Measurements from ENCODE around the gene UBN2. TPM values are rescaled to one million over a fixed set of nuclear protein-coding genes. Genes with fewer than 3 reads are reported as not detected.

Gene UBN2
- total RNA-seq, 5 donors from 2014 or later (not counting 1 experiment from before 2014, with no cell fraction given) = 16.1 to 21.7 (median 17.7) TPM

GRCh38 chr7:139294951-139295575 lies 64.0 kb downstream of the UBN2 start:
- Mint-ChIP-seq H3K27ac (no peak overlapping the region), H3K4me1 (no peaks in the 10 kb centered on the region), H3K36me3 (peaks cover 46% of the 10 kb centered on the region), H3K4me3 (no peak overlapping the region), H3K27me3 (no peaks in the 10 kb centered on the region), H3K9me3 (no peaks in the 10 kb centered on the region)
- no peaks in the 10 kb centered on the region for H3K9me3 ChIP-seq
- ChIA-PET POLR2A (interaction anchor here (0.7 to 1.0 kb wide), 3 partner anchors 16 to 116 kb away, joined by 3 to 6 read pairs (median 4); no protein-coding TSS in a partner anchor), CTCF (no interaction called here)
- H3K27me3 ChIP-seq (replicated peaks in 1 of 2; ENCODE audit: control insufficient read depth in 2 of 2, extremely low read depth in 1 of 2, insufficient read depth in 2 of 2, low read length in 1 of 2) = no peaks in the 10 kb centered on the region
- ATAC-seq (replicated peaks in 1 of 4) (no peak), DNase-seq (no peak)
- no peak overlapping the region for H3K4me3 ChIP-seq (ENCODE audit: control insufficient read depth in 1 of 2, extremely low read depth in 1 of 2, low read length in 1 of 2)
- H3K4me1 ChIP-seq (ENCODE audit: control insufficient read depth in 1 of 2, extremely low read depth in 1 of 2, insufficient read depth in 2 of 2, low read length in 2 of 2) = no peaks in the 10 kb centered on the region
- 82% methylated on average over 3 of the region's 6 CpGs for WGBS (ENCODE audit: insufficient coverage)
- H3K27ac ChIP-seq (ENCODE audit: low read length) = no peak overlapping the region
- H3K36me3 ChIP-seq (ENCODE audit: control insufficient read depth in 2 of 2, extremely low read depth in 1 of 2, insufficient read depth in 1 of 2, low read length in 1 of 2) = peaks cover 0 to 27% of the 10 kb centered on the region in 2 donors

DNA sequence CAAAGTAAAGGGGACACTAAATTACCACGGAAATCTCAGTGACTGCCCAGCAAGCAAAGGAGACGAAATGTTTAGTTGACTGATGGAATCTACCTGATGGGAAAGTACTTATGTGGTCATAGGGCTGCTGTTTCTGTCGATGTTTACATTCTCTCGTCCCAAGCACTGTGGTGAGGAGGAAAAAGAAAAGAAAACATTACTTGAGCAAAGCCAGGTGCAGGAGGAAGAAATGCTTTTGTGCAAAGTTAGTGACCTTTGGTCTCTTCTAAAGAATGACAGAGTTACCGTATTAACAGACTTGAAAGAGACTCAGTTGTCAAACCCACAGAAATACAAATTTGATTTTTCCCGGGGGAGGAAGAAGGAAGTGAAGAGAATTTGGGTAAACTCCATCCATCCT lies 66.8 kb downstream of the UBN2 start:
- Mint-ChIP-seq H3K27ac (no peak overlapping the region), H3K36me3 (peaks cover 56% of the 10 kb centered on the region), H3K4me1 (no peaks in the 10 kb centered on the region), H3K27me3 (no peaks in the 10 kb centered on the region), H3K4me3 (no peak overlapping the region), H3K9me3 (no peaks in the 10 kb centered on the region)
- DNase-seq = no peak
- WGBS (ENCODE audit: insufficient coverage) = 91% methylated on average over 4 of the region's 6 CpGs
- H3K27me3 ChIP-seq (replicated peaks in 1 of 2; ENCODE audit: control insufficient read depth in 2 of 2, extremely low read depth in 1 of 2, insufficient read depth in 2 of 2, low read length in 1 of 2) = no peaks in the 10 kb centered on the region
- no peak overlapping the region for H3K27ac ChIP-seq (ENCODE audit: low read length)
- no peak overlapping the region for H3K4me3 ChIP-seq (ENCODE audit: control insufficient read depth in 1 of 2, extremely low read depth in 1 of 2, low read length in 1 of 2)
- ChIA-PET CTCF (no interaction called here), POLR2A (no interaction called here)
- H3K36me3 ChIP-seq (ENCODE audit: control insufficient read depth in 2 of 2, extremely low read depth in 1 of 2, insufficient read depth in 1 of 2, low read length in 1 of 2) = peaks cover 3 to 29% of the 10 kb centered on the region in 2 donors
- H3K4me1 ChIP-seq (ENCODE audit: control insufficient read depth in 1 of 2, extremely low read depth in 1 of 2, insufficient read depth in 2 of 2, low read length in 2 of 2) = no peaks in the 10 kb centered on the region
- H3K9me3 ChIP-seq = no peaks in the 10 kb centered on the region
- no peak for ATAC-seq (replicated peaks in 1 of 4)

DNA sequence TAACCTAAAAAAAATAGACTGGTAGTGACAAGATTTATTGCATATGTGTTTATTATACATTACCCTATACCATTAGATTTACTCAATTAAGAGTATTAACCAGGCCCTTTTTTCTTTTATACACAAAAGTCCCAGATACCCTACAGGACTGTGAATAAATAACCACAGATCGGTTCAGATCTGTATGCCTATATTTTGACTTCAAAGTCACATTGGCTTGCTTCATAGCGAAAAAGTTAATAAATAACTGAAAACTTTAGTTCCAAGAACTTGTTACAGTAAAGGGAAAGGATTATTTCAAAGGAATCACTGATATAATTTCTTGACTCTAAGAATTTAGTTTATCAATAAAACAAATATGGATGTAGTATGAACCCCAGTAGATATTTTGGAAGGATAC lies 68.3 kb downstream of the UBN2 start:
- H3K4me1 ChIP-seq (ENCODE audit: control insufficient read depth in 1 of 2, extremely low read depth in 1 of 2, insufficient read depth in 2 of 2, low read length in 2 of 2) = no peaks in the 10 kb centered on the region
- peaks cover 3 to 26% of the 10 kb centered on the region in 2 donors for H3K36me3 ChIP-seq (ENCODE audit: control insufficient read depth in 2 of 2, extremely low read depth in 1 of 2, insufficient read depth in 1 of 2, low read length in 1 of 2)
- WGBS (ENCODE audit: insufficient coverage) = no CpG with 5 or more reads among the region's 2 CpGs
- H3K27me3 Mint-ChIP-seq = no peaks in the 10 kb centered on the region
- ChIA-PET CTCF (no interaction called here), POLR2A (no interaction called here)
- H3K9me3 Mint-ChIP-seq = no peaks in the 10 kb centered on the region
- H3K4me3 ChIP-seq (ENCODE audit: control insufficient read depth in 1 of 2, extremely low read depth in 1 of 2, low read length in 1 of 2) = no peak overlapping the region
- no peak for DNase-seq
- H3K36me3 Mint-ChIP-seq = peaks cover 55% of the 10 kb centered on the region
- H3K4me3 Mint-ChIP-seq = no peak overlapping the region
- no peak for ATAC-seq (replicated peaks in 1 of 4)
- H3K27ac Mint-ChIP-seq = no peak overlapping the region
- no peaks in the 10 kb centered on the region for H3K4me1 Mint-ChIP-seq
- no peaks in the 10 kb centered on the region for H3K9me3 ChIP-seq
- no peaks in the 10 kb centered on the region for H3K27me3 ChIP-seq (replicated peaks in 1 of 2; ENCODE audit: control insufficient read depth in 2 of 2, extremely low read depth in 1 of 2, insufficient read depth in 2 of 2, low read length in 1 of 2)
- H3K27ac ChIP-seq (ENCODE audit: low read length) = no peak overlapping the region

GRCh38 chr7:139300390-139300789 lies 69.4 kb downstream of the UBN2 start:
- Histone ChIP-seq H3K4me1 (ENCODE audit: control insufficient read depth in 1 of 2, extremely low read depth in 1 of 2, insufficient read depth in 2 of 2, low read length in 2 of 2) (no peaks in the 10 kb centered on the region), H3K27me3 (replicated peaks in 1 of 2; ENCODE audit: control insufficient read depth in 2 of 2, extremely low read depth in 1 of 2, insufficient read depth in 2 of 2, low read length in 1 of 2) (no peaks in the 10 kb centered on the region), H3K27ac (ENCODE audit: low read length) (no peak overlapping the region), H3K36me3 (ENCODE audit: control insufficient read depth in 2 of 2, extremely low read depth in 1 of 2, insufficient read depth in 1 of 2, low read length in 1 of 2) (peaks cover 3 to 31% of the 10 kb centered on the region in 2 donors), H3K4me3 (ENCODE audit: control insufficient read depth in 1 of 2, extremely low read depth in 1 of 2, low read length in 1 of 2) (no peak overlapping the region), H3K9me3 (no peaks in the 10 kb centered on the region)
- no peaks in the 10 kb centered on the region for H3K9me3 Mint-ChIP-seq
- H3K4me3 Mint-ChIP-seq = no peak overlapping the region
- ATAC-seq (replicated peaks in 1 of 4) (no peak), DNase-seq (no peak)
- ChIA-PET POLR2A (no interaction called here), CTCF (interaction anchor here in 1 of 2 donors (0.6 kb wide), 1 partner anchor 346 kb away, joined by 3 read pairs; no protein-coding TSS in a partner anchor)
- H3K27ac Mint-ChIP-seq = no peak overlapping the region
- H3K36me3 Mint-ChIP-seq = peaks cover 48% of the 10 kb centered on the region
- no CpG with 5 or more reads among the region's 2 CpGs for WGBS (ENCODE audit: insufficient coverage)
- H3K27me3 Mint-ChIP-seq = no peaks in the 10 kb centered on the region
- no peaks in the 10 kb centered on the region for H3K4me1 Mint-ChIP-seq

GRCh38 chr7:139304517-139304916 lies 73.5 kb downstream of the UBN2 start:
- Histone ChIP-seq H3K36me3 (ENCODE audit: control insufficient read depth in 2 of 2, extremely low read depth in 1 of 2, insufficient read depth in 1 of 2, low read length in 1 of 2) (peaks cover 3 to 9% of the 10 kb centered on the region in 2 donors), H3K27ac (ENCODE audit: low read length) (no peak overlapping the region), H3K27me3 (replicated peaks in 1 of 2; ENCODE audit: control insufficient read depth in 2 of 2, extremely low read depth in 1 of 2, insufficient read depth in 2 of 2, low read length in 1 of 2) (no peaks in the 10 kb centered on the region), H3K9me3 (no peaks in the 10 kb centered on the region), H3K4me1 (ENCODE audit: control insufficient read depth in 1 of 2, extremely low read depth in 1 of 2, insufficient read depth in 2 of 2, low read length in 2 of 2) (no peaks in the 10 kb centered on the region), H3K4me3 (ENCODE audit: control insufficient read depth in 1 of 2, extremely low read depth in 1 of 2, low read length in 1 of 2) (no peak overlapping the region)
- ChIA-PET CTCF (no interaction called here), POLR2A (no interaction called here)
- no peak overlapping the region for H3K4me3 Mint-ChIP-seq
- DNase-seq (no peak), ATAC-seq (replicated peaks in 1 of 4) (no peak)
- H3K36me3 Mint-ChIP-seq = peaks cover 43% of the 10 kb centered on the region
- H3K9me3 Mint-ChIP-seq = no peaks in the 10 kb centered on the region
- H3K27me3 Mint-ChIP-seq = no peaks in the 10 kb centered on the region
- 100% methylated on average over 1 of the region's 1 CpG for WGBS (ENCODE audit: insufficient coverage)
- H3K27ac Mint-ChIP-seq = no peak overlapping the region
- H3K4me1 Mint-ChIP-seq = no peaks in the 10 kb centered on the region

DNA sequence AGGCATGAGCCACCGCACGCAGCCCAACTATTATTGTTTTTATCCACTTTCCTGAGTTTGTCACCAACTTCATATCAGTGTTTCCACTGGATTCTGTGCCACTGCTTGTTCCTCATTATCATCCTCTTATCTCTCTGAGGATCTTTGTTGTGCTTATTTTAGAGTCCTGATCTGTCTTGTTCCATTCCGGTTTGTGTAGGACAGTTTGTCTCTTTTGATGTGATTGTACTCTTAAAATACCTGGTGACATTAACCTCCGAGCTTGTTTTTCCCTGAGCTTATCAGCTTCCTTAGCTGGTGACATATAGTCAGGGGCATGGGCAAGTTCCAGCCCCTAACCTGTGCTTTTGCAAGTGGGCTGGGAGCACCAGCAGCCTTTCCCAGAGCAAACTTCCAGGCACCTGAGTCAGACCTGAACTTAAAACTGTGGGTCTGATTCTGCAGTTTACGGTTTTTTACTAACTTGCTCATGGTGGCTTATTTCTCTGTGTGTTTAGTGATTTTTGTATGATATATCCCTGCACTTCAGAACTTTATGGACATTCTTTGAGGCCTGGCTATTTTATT lies 87.0 kb downstream of the UBN2 start:
- H3K4me1 ChIP-seq (ENCODE audit: control insufficient read depth in 1 of 2, extremely low read depth in 1 of 2, insufficient read depth in 2 of 2, low read length in 2 of 2) = no peaks in the 10 kb centered on the region
- Mint-ChIP-seq H3K4me3 (no peak overlapping the region), H3K9me3 (no peaks in the 10 kb centered on the region), H3K4me1 (no peaks in the 10 kb centered on the region), H3K36me3 (no peaks in the 10 kb centered on the region), H3K27me3 (no peaks in the 10 kb centered on the region), H3K27ac (no peak overlapping the region)
- CTCF ChIA-PET = no interaction called here
- no peak for DNase-seq
- H3K36me3 ChIP-seq (ENCODE audit: control insufficient read depth in 2 of 2, extremely low read depth in 1 of 2, insufficient read depth in 1 of 2, low read length in 1 of 2) = no peaks in the 10 kb centered on the region
- 100% methylated on average over 2 of the region's 5 CpGs for WGBS (ENCODE audit: insufficient coverage)
- POLR2A ChIA-PET = no interaction called here
- H3K4me3 ChIP-seq (ENCODE audit: control insufficient read depth in 1 of 2, extremely low read depth in 1 of 2, low read length in 1 of 2) = no peak overlapping the region
- ATAC-seq (replicated peaks in 1 of 4) = no peak
- H3K27ac ChIP-seq (ENCODE audit: low read length) = no peak overlapping the region
- H3K9me3 ChIP-seq = no peaks in the 10 kb centered on the region
- peaks cover 0 to 5% of the 10 kb centered on the region in 2 experiments for H3K27me3 ChIP-seq (replicated peaks in 1 of 2; ENCODE audit: control insufficient read depth in 2 of 2, extremely low read depth in 1 of 2, insufficient read depth in 2 of 2, low read length in 1 of 2)

Measured in T-cell (primary cell).